Nephron (organoid): ENCODE results near the gene MIA2.

Experiments used
- H3K27ac Mint-ChIP-seq, 3 experiments: 2 replicates each; pipeline ENCODE4 v1.8.0; 2020; ENCODE audit warnings: mixed read lengths in 3 of 3, mild to moderate bottlenecking in 2 of 3, moderate library complexity in 1 of 3
- H3K27me3 Mint-ChIP-seq: 2 replicates; pipeline ENCODE4 v1.8.0; 2021; ENCODE audit warnings: low read depth, mild to moderate bottlenecking, moderate library complexity, mixed read lengths
- H3K36me3 Mint-ChIP-seq: 2 replicates; pipeline ENCODE4 v1.8.0; 2020; ENCODE audit warnings: low read depth, mixed read lengths
- H3K4me1 Mint-ChIP-seq: 2 replicates; pipeline ENCODE4 v1.8.0; 2020; ENCODE audit warnings: mixed read lengths
- H3K4me3 Mint-ChIP-seq, 3 experiments: 2 replicates each; pipeline ENCODE4 v1.8.0; 2020; ENCODE audit warnings: mild to moderate bottlenecking in 3 of 3, mixed read lengths in 3 of 3, moderate library complexity in 2 of 3
- H3K9me3 Mint-ChIP-seq: 2 replicates; pipeline ENCODE4 v1.8.0; 2020; ENCODE audit warnings: mixed read lengths
- CTCF ChIP-seq, 3 experiments: fragments of 200-600 bp; sonication (generic); IDR thresholded peaks; one replicate each; pipeline ENCODE4 v1.5.0; 2021; ENCODE audit warnings: antibody characterized with exemption in 3 of 3; ENCODE audit not compliant: unreplicated experiment in 3 of 3

The MIA2 gene

DNA sequence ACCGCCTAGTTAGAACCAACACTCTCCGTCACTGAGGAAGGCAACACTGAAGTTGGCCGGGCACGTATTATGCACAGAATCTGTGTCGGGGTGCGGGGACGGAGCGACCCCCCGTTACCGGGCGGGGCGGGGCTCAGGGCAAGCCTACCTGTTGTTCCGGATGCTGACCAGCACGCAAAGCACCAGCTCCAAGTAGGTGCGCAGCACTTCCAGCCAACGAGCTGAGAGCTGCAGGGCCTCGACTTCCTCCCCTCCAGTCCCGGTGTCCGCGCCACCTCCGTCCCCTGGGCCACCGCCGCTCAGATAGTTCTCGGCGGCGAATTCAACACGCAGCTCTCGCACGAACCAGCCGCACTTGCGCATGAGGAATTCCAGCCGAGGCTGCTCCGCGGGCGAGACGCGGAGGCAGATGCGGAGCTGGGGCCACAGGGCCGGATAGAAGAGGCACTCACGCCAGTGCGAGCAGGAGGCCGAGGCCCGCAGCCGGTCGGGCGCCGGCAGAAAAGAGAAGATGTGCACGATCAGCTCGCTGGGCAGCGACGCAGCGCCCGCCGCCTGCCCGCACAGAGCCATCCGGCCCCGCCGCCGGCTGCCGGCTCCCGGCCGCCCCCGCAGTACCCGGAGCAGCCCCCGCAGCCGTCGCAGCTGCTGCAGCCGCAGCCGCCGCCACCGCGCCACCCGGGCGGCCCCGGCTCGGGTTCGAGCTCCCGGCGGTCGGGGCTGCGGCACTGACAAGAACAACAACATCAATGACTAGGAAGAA, 197.9 kb downstream of the MIA2 start:
- no peak for TF ChIP-seq CTCF (IDR thresholded peaks at IDR 0.05; ENCODE audit: unreplicated experiment in 3 of 3)
- H3K27ac Mint-ChIP-seq = peak overlapping the region; percentile 100
- peaks cover 36% of the 10 kb centered on the region for H3K4me1 Mint-ChIP-seq
- no peaks in the 10 kb centered on the region for H3K36me3 Mint-ChIP-seq
- H3K4me3 Mint-ChIP-seq = peak overlapping the region; percentile 97 to 98 (median 97)
- no peaks in the 10 kb centered on the region for H3K9me3 Mint-ChIP-seq
- H3K27me3 Mint-ChIP-seq = no peaks in the 10 kb centered on the region

DNA sequence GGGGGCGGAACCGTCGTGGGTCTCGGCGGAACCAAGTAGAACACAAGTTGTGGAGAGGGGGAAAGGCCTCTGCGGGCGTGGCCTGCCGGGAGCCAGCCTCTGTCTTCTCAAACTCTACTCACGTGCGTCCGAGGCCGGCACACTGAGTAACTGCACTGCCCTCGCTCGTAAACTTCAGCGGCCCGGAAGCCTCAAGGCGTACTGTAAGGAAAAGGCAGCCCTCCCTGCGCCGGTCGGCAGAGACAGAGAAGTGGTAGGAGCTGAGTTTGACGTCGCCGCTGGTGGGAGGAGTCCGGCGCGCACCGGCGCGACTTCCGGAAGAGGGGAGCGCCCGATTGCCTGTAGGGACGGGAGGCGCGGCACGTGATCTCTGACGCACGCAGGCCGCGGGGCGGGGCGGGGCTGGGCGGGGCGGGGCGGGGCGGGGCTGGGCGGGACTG, 198.5 kb downstream of the MIA2 start, which contains the start of gene FBXO33:
Gene FBXO33 (minus strand): TSS at position 255 of the 440 bp plus-strand sequence. CDS start 271 bp downstream, outside the sequence.
- Mint-ChIP-seq H3K9me3 (no peaks in the 10 kb centered on the region), H3K36me3 (no peaks in the 10 kb centered on the region), H3K4me3 (peak within 1 kb of the TSS; percentile 97 to 98 (median 97)), H3K4me1 (peaks cover 35% of the 10 kb centered on the region), H3K27me3 (no peaks in the 10 kb centered on the region), H3K27ac (peak within 1 kb of the TSS; percentile 100)
- no peak for TF ChIP-seq CTCF (IDR thresholded peaks at IDR 0.05; ENCODE audit: unreplicated experiment in 3 of 3)

- H3K4me3 Mint-ChIP-seq = peak overlapping the region; percentile 97 to 98 (median 97)
- no peak for TF ChIP-seq CTCF (IDR thresholded peaks at IDR 0.05; ENCODE audit: unreplicated experiment in 3 of 3)
- H3K36me3 Mint-ChIP-seq = no peaks in the 10 kb centered on the region
- no peaks in the 10 kb centered on the region for H3K9me3 Mint-ChIP-seq
- peak overlapping the region; percentile 100 for H3K27ac Mint-ChIP-seq
- no peaks in the 10 kb centered on the region for H3K27me3 Mint-ChIP-seq
- H3K4me1 Mint-ChIP-seq = peaks cover 35% of the 10 kb centered on the region
Measured at GRCh38 chr14:39432619-39433451, 199.1 kb downstream of the MIA2 start.

- TF ChIP-seq CTCF (IDR thresholded peaks at IDR 0.05; ENCODE audit: unreplicated experiment in 3 of 3) = no peak
- Mint-ChIP-seq H3K4me1 (peaks cover 32% of the 10 kb centered on the region), H3K36me3 (no peaks in the 10 kb centered on the region), H3K27ac (peak overlapping the region; percentile 100), H3K4me3 (peak overlapping the region; percentile 97 to 98 (median 97)), H3K9me3 (no peaks in the 10 kb centered on the region), H3K27me3 (no peaks in the 10 kb centered on the region)
Measured at GRCh38 chr14:39433452-39433813, 199.7 kb downstream of the MIA2 start.

GRCh38 chr14:39434401-39434800, 200.7 kb downstream of the MIA2 start:
- no peaks in the 10 kb centered on the region for H3K36me3 Mint-ChIP-seq
- peak overlapping the region in 1 of 3 experiments; percentile 34 for H3K4me3 Mint-ChIP-seq
- H3K27ac Mint-ChIP-seq = no peak overlapping the region
- H3K9me3 Mint-ChIP-seq = no peaks in the 10 kb centered on the region
- H3K4me1 Mint-ChIP-seq = peaks cover 24% of the 10 kb centered on the region
- TF ChIP-seq CTCF (IDR thresholded peaks at IDR 0.05; ENCODE audit: unreplicated experiment in 3 of 3) = no peak
- no peaks in the 10 kb centered on the region for H3K27me3 Mint-ChIP-seq
